Stimulated activated CD4-positive, alpha-beta T cell treated with anti-CD3 and anti-CD28 coated beads, TNF-alpha, amount 100 ng/mL, for 4 hours (primary cell): ENCODE results near the gene CDRT15.
"Not testable (repeated sequence)": the region's sequence is repeated elsewhere in the genome, so short reads cannot be mapped to it uniquely, and the experiment has no call there.

Experiments
- DNase-seq, 3 experiments: peaks; one replicate each; pipeline ENCODE4 v3.0.0-alpha.2; 2020; ENCODE audit warnings: low read depth in 3 of 3

CDRT15 gene

GRCh38 chr17:14186443-14186842 lies 50.2 kb downstream of the CDRT15 start:
- not testable (repeated sequence) for DNase-seq
